PC-3 (cell line): ENCODE measurements around the gene CCNY.

Experiments used
- CTCF ChIP-seq: fragments of 300-600 bp; sonication (generic); conservative IDR thresholded peaks from 2 replicates; pipeline ENCODE4 v1.5.1; 2017; ENCODE audit warnings: antibody characterized with exemption, low read depth, mild to moderate bottlenecking, low read length
- EZH2phosphoT487 ChIP-seq: fragments of 300-600 bp; sonication (generic); IDR thresholded peaks from 2 replicates; pipeline ENCODE4 v1.6.1; 2018; ENCODE audit warnings: mild to moderate bottlenecking, antibody characterized with exemption, low read length, borderline replicate concordance

GRCh38 chr10:35329520-35329919 is 6.8 kb upstream of the CCNY start:
- TF ChIP-seq CTCF (no peak), EZH2phosphoT487 (no peak)
